PC-3 (cell line): ENCODE results near the gene CGB8. TPM values are rescaled to one million over a fixed set of nuclear protein-coding genes. Genes with fewer than 3 reads are reported as not detected.
"Not testable (repeated sequence)": the region's sequence is repeated elsewhere in the genome, so short reads cannot be mapped to it uniquely, and the experiment has no call there.

Experiments used
- ATAC-seq: fragments of 200-7000 bp; cut with Tn5 transposase; 2 replicates; pipeline ENCODE4 v1.9.1; 2020; ENCODE audit warnings: mild to moderate bottlenecking, moderate library complexity
- BruUV-seq: library from RNA; stranded (reverse); fragments of 400-500 nt; replicated peaks from 2 replicates; lab custom pipeline; 2021; lab: Mats Ljungman, UMichigan
- CTCF ChIA-PET: fragments of 300-600 bp; sonication (Branson Sonifier 250); formaldehyde crosslinking; loops from one replicate; lab custom pipeline; 2022; ENCODE audit warnings: antibody characterized with exemption; lab: Charles Lee
- POLR2A ChIA-PET: fragments of 300-600 bp; sonication (Branson Sonifier 250); formaldehyde crosslinking; loops from one replicate; lab custom pipeline; 2022; ENCODE audit warnings: antibody characterized with exemption; ENCODE audit not compliant: unreplicated experiment; lab: Charles Lee
- DNase-seq: peaks from one replicate; pipeline ENCODE4 v3.0.0-alpha.2; 2015
- H2AFZ ChIP-seq: fragments of 300-600 bp; sonication (generic); 2 replicates; pipeline ENCODE4 v1.6.0; 2016; ENCODE audit warnings: antibody characterized with exemption, low read length
- H3F3A ChIP-seq: fragments of 300-600 bp; sonication (generic); one replicate; pipeline ENCODE4 v1.6.0; 2017; ENCODE audit warnings: antibody characterized with exemption, low read length, control low read depth, mild to moderate bottlenecking; ENCODE audit not compliant: unreplicated experiment
- H3K27ac ChIP-seq: fragments of 300-600 bp; sonication (generic); 2 replicates; pipeline ENCODE4 v1.5.1; 2016; ENCODE audit warnings: mild to moderate bottlenecking, low read length
- H3K27me3 ChIP-seq: fragments of 300-600 bp; sonication (generic); 2 replicates; pipeline ENCODE4 v1.6.1; 2016; ENCODE audit warnings: low read length, mixed read lengths
- H3K36me3 ChIP-seq: fragments of 300-600 bp; sonication (generic); 2 replicates; pipeline ENCODE4 v1.6.1; 2016; ENCODE audit warnings: low read depth, mixed run types, low read length, mixed read lengths
- H3K4me1 ChIP-seq: fragments of 300-600 bp; sonication (generic); 2 replicates; pipeline ENCODE4 v1.5.1; 2016; ENCODE audit warnings: low read length; ENCODE audit not compliant: insufficient read depth
- H3K4me2 ChIP-seq: fragments of 300-600 bp; sonication (generic); 2 replicates; pipeline ENCODE4 v1.6.0; 2016; ENCODE audit warnings: low read length
- H3K4me3 ChIP-seq: fragments of 300-600 bp; sonication (generic); 2 replicates; pipeline ENCODE4 v1.5.1; 2016; ENCODE audit warnings: mild to moderate bottlenecking, low read length, mixed read lengths
- H3K79me2 ChIP-seq: fragments of 300-600 bp; sonication (generic); 2 replicates; pipeline ENCODE4 v1.6.1; 2017; ENCODE audit warnings: low read length, mixed read lengths
- H3K9ac ChIP-seq: fragments of 300-600 bp; sonication (generic); 2 replicates; pipeline ENCODE4 v1.6.0; 2016; ENCODE audit warnings: mild to moderate bottlenecking, low read length
- H3K9me2 ChIP-seq: fragments of 300-600 bp; sonication (generic); replicated peaks from 2 replicates; pipeline ENCODE4 v1.6.1; 2016; ENCODE audit warnings: mixed run types, low read length, mixed read lengths
- H3K9me3 ChIP-seq: fragments of 300-600 bp; sonication (generic); 2 replicates; pipeline ENCODE4 v1.6.1; 2016; ENCODE audit warnings: low read length, mixed read lengths
- H4K20me1 ChIP-seq: fragments of 300-600 bp; sonication (generic); 2 replicates; pipeline ENCODE4 v1.6.1; 2016; ENCODE audit warnings: low read length, mixed read lengths
- EZH2 ChIP-seq: fragments of 300-600 bp; sonication (generic); IDR thresholded peaks from one replicate; pipeline ENCODE4 v1.6.1; 2017; ENCODE audit warnings: antibody characterized with exemption, mild to moderate bottlenecking, low read length; ENCODE audit not compliant: unreplicated experiment
- EZH2phosphoT487 ChIP-seq: fragments of 300-600 bp; sonication (generic); IDR thresholded peaks from 2 replicates; pipeline ENCODE4 v1.6.1; 2018; ENCODE audit warnings: mild to moderate bottlenecking, antibody characterized with exemption, low read length, borderline replicate concordance
- intact Hi-C: fragments of 100-400 bp; cut with micrococcal nuclease; formaldehyde crosslinking; loops from 2 replicates; pipeline ENCODE4 v1.9.0; 2023
- total RNA-seq: library from RNA; depleted of rRNA; stranded (reverse); fragments of >200 nt; gene quantifications from 2 replicates; pipeline ENCODE4 v1.2.3, GENCODE V29; 2014
- TF ChIP-seq, protein P1 (sequence below): fragments of 300-600 bp; sonication (generic); conservative IDR thresholded peaks from 2 replicates; pipeline ENCODE4 v1.5.1; 2017; ENCODE audit warnings: antibody characterized with exemption, low read depth, mild to moderate bottlenecking, low read length

The CGB8 gene
- total RNA-seq, 1 experiment from 2014 or later = 1.2 TPM

GRCh38 chr19:49049834-49050233 is 923 bp upstream of the CGB8 start:
- H3K9me2 ChIP-seq, H4K20me1 ChIP-seq, H3K27me3 ChIP-seq, H3K27ac ChIP-seq, H3F3A ChIP-seq, BruUV-seq, H3K4me3 ChIP-seq, POLR2A ChIA-PET, H3K4me1 ChIP-seq, intact Hi-C loops, DNase-seq, H3K9me3 ChIP-seq, H3K36me3 ChIP-seq, CTCF ChIA-PET, H2AFZ ChIP-seq, H3K79me2 ChIP-seq, H3K9ac ChIP-seq, ATAC-seq: not testable (repeated sequence)
- peak overlapping the region; percentile 37; the same call in 1 of the 2 replicates for H3K4me2 ChIP-seq

GRCh38 chr19:49043548-49043947 is 5.4 kb downstream of the CGB8 start, which contains the start of gene CGB5:
TSS of gene CGB5 (plus strand) at chr19:49043848. CDS start at chr19:49044210, 362 bp downstream.
- BruUV-seq, H3K4me1 ChIP-seq, DNase-seq, ATAC-seq, H3K36me3 ChIP-seq, H4K20me1 ChIP-seq, POLR2A ChIA-PET, CTCF ChIA-PET, intact Hi-C loops, H2AFZ ChIP-seq, H3K27ac ChIP-seq, H3K27me3 ChIP-seq, H3K9me2 ChIP-seq, H3K9me3 ChIP-seq, H3K9ac ChIP-seq, H3F3A ChIP-seq, H3K4me2 ChIP-seq, H3K79me2 ChIP-seq, H3K4me3 ChIP-seq: not testable (repeated sequence)

DNA sequence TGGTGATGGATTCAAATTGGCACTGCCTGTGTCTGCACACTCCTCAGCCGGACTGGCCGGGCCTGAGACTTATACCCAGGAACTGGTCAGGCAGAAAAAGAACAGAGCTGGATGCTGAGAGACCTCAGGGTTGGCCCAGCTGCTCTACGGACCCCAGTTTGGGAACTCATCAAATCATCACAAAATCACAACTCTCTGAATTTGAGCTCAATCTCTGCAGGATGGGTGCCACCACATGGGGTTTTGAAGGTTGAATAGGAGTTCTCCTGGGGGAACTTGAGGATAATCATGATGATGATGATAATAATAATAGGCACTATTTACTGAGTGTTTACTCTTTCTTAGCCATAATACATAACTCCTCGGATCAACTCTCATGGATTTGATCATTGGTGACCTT is 6.2 kb downstream of the CGB8 start:
- CTCF ChIA-PET, H3K9me3 ChIP-seq, BruUV-seq, H3K9ac ChIP-seq, H3K27ac ChIP-seq, H3K36me3 ChIP-seq, intact Hi-C loops, H3K27me3 ChIP-seq, POLR2A ChIA-PET, H4K20me1 ChIP-seq, H2AFZ ChIP-seq, H3K9me2 ChIP-seq, DNase-seq, ATAC-seq, H3K4me3 ChIP-seq, H3K79me2 ChIP-seq, H3K4me2 ChIP-seq, H3F3A ChIP-seq: not testable (repeated sequence)
- H3K4me1 ChIP-seq = peaks cover 13% of the 10 kb centered on the region

GRCh38 chr19:49042177-49042576 is 6.7 kb downstream of the CGB8 start:
- ChIA-PET POLR2A (no interaction called here), CTCF (no interaction called here)
- Histone ChIP-seq H3K27me3 (no peaks in the 10 kb centered on the region), H3K27ac (no peak overlapping the region), H2AFZ (no peak overlapping the region), H3K4me1 (peaks cover 13% of the 10 kb centered on the region), H3K9ac (no peak overlapping the region), H3K9me2 (no peaks in the 10 kb centered on the region), H3K4me2 (no peak overlapping the region; the same call in 1 of the 2 replicates), H4K20me1 (no peaks in the 10 kb centered on the region), H3K4me3 (no peak overlapping the region), H3F3A (no peaks in the 10 kb centered on the region), H3K79me2 (no peaks in the 10 kb centered on the region), H3K9me3 (no peaks in the 10 kb centered on the region), H3K36me3 (no peaks in the 10 kb centered on the region)
- ATAC-seq = peak; percentile 79
- TF ChIP-seq, protein P1, sequence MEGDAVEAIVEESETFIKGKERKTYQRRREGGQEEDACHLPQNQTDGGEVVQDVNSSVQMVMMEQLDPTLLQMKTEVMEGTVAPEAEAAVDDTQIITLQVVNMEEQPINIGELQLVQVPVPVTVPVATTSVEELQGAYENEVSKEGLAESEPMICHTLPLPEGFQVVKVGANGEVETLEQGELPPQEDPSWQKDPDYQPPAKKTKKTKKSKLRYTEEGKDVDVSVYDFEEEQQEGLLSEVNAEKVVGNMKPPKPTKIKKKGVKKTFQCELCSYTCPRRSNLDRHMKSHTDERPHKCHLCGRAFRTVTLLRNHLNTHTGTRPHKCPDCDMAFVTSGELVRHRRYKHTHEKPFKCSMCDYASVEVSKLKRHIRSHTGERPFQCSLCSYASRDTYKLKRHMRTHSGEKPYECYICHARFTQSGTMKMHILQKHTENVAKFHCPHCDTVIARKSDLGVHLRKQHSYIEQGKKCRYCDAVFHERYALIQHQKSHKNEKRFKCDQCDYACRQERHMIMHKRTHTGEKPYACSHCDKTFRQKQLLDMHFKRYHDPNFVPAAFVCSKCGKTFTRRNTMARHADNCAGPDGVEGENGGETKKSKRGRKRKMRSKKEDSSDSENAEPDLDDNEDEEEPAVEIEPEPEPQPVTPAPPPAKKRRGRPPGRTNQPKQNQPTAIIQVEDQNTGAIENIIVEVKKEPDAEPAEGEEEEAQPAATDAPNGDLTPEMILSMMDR = no peak
- TF ChIP-seq EZH2phosphoT487 (no peak), EZH2 (no peak)
- no TSS peak for BruUV-seq
- peak; percentile 80 for DNase-seq
- intact Hi-C loops = no loop called here

- DNase-seq, H3K79me2 ChIP-seq, ATAC-seq, H3F3A ChIP-seq, POLR2A ChIA-PET, BruUV-seq, H3K27me3 ChIP-seq, H3K27ac ChIP-seq, H3K4me3 ChIP-seq, H3K9me3 ChIP-seq, CTCF ChIA-PET, intact Hi-C loops, H3K9ac ChIP-seq, H4K20me1 ChIP-seq, H3K9me2 ChIP-seq, H2AFZ ChIP-seq, H3K36me3 ChIP-seq, H3K4me2 ChIP-seq: not testable (repeated sequence)
- peaks cover 13% of the 10 kb centered on the region for H3K4me1 ChIP-seq
Observed at GRCh38 chr19:49039736-49040135, 9.2 kb downstream of the CGB8 start.
